Right lobe of liver (tissue), 6 donors: ENCODE results near the gene ESRP2. TPM values are rescaled to one million over a fixed set of nuclear protein-coding genes. Genes with fewer than 3 reads are reported as not detected.

Experiments
- ATAC-seq, 4 donors: fragments of 200-7000 bp; cut with Tn5 transposase; one replicate each; pipeline ENCODE4 v1.9.1; 2020; ENCODE audit warnings: mild to moderate bottlenecking in 4 of 4, moderate library complexity in 4 of 4
- DNase-seq, 3 donors: peaks; one replicate each; pipeline ENCODE4 v3.0.0-alpha.2; 2020
- H3K27ac ChIP-seq, 3 donors: fragments of 200-600 bp; one replicate each; pipeline ENCODE4 v1.8.0; 2022
- H3K27me3 ChIP-seq, 2 donors: fragments of 200-600 bp; one replicate each; pipeline ENCODE4 v1.8.0; 2022
- H3K36me3 ChIP-seq, 4 donors: fragments of 200-600 bp; sonication (generic) in 1 of 4; one replicate each; pipeline versions ENCODE4 v1.5.1 to v1.8.0; 2017 to 2022; ENCODE audit warnings: control low read depth in 1 of 4
- H3K4me1 ChIP-seq, 4 donors: fragments of 200-600 bp; sonication (generic) in 1 of 4; one replicate each; pipeline versions ENCODE4 v1.5.1 to v1.8.0; 2017 to 2022; ENCODE audit warnings: control low read depth in 1 of 4
- H3K4me3 ChIP-seq, 3 donors: fragments of 200-600 bp; one replicate each; pipeline ENCODE4 v1.8.0; 2022
- H3K9me3 ChIP-seq, 4 donors: fragments of 200-600 bp; sonication (generic) in 1 of 4; one replicate each; pipeline versions ENCODE4 v1.5.1 to v1.8.0; 2017 to 2022; ENCODE audit warnings: control low read depth in 1 of 4
- CTCF ChIP-seq, 4 donors: fragments of 200-600 bp in 3 of 4; fragments of 450-650 bp in 1 of 4; IDR thresholded peaks; one replicate each; pipeline versions ENCODE4 v1.5.1 to v1.8.0; 2016 to 2022; ENCODE audit warnings: antibody characterized with exemption in 4 of 4, mild to moderate bottlenecking in 2 of 4
- POLR2A ChIP-seq: fragments of 450-650 bp; IDR thresholded peaks from one replicate; pipeline ENCODE4 v1.6.1; 2017; ENCODE audit warnings: antibody characterized with exemption, mild to moderate bottlenecking
- WGBS: methylation state at CpG from one replicate; pipeline ENCODE4 v1.1.6; 2018; ENCODE audit warnings: low coverage, low lambda C conversion rate; ENCODE audit not compliant: insufficient coverage; ENCODE audit errors: missing lambda C conversion rate; 5-methylcytosine and 5-hydroxymethylcytosine counted together
- intact Hi-C, 2 donors: fragments of 100-400 bp; cut with DNase I; formaldehyde crosslinking; loops; one replicate each; pipeline versions ENCODE4 v1.11.2 to v1.14.1; 2022
- total RNA-seq, 6 experiments: library from RNA; depleted of rRNA in 2 of 6; stranded (reverse); fragments of >200 nt in 2 of 6; fragmentation: NEBNext Ultra II Directional in 3 of 6; extraction: Animal tissue kit (Norgen Biotek cat#: 25700) in 3 of 6; gene quantifications; one replicate each; pipeline versions ENCODE4 v1.1.0 to v1.2.4, GENCODE V29; 2016 to 2023
- donor health status: DM: no; HTN: yes; CAD: no.
- donor health status: DM: no; HTN: no; CAD: no.
- donor health status: DM: no; HTN: no; CAD: no.
- donor health status: DM: no; HTN: yes; CAD: no.
- donor health status: DM: no; HTN: yes; CAD: no.

The ESRP2 gene
- total RNA-seq, 6 experiments from 2014 or later, result 44.8 to 102 (median 57.9) TPM

- peaks cover 0 to 36% (median 20%) of the 10 kb centered on the region in 4 donors for H3K4me1 ChIP-seq
- no peak for TF ChIP-seq CTCF (IDR thresholded peaks at IDR 0.05)
- TF ChIP-seq POLR2A, result peak; percentile 49
- H3K27me3 ChIP-seq, result no peaks in the 10 kb centered on the region
- H3K36me3 ChIP-seq, result peaks cover 0 to 37% (median 17%) of the 10 kb centered on the region in 4 donors
- intact Hi-C loops, result no loop called here
- peak overlapping the region in 1 of 3 donors; percentile 27 for H3K27ac ChIP-seq
- WGBS, result 21% methylated on average over 3 of the region's 3 CpGs
- H3K9me3 ChIP-seq, result no peaks in the 10 kb centered on the region
- DNase-seq (peak in 1 of 3 donors; percentile 24), ATAC-seq (peak; percentile 62 to 65 (median 63))
- no peak overlapping the region for H3K4me3 ChIP-seq
Observed at GRCh38 chr16:68227183-68227793, 8.6 kb downstream of the ESRP2 start.

- no peak for ATAC-seq
- Histone ChIP-seq H3K4me1 (peaks cover 0 to 38% (median 19%) of the 10 kb centered on the region in 4 donors), H3K9me3 (no peaks in the 10 kb centered on the region), H3K27me3 (no peaks in the 10 kb centered on the region), H3K4me3 (no peak overlapping the region), H3K36me3 (peaks cover 0 to 25% (median 12%) of the 10 kb centered on the region in 4 donors), H3K27ac (no peak overlapping the region)
- intact Hi-C loops, result no loop called here
- no peak for DNase-seq
- TF ChIP-seq POLR2A (no peak), CTCF (IDR thresholded peaks at IDR 0.05) (no peak)
- 75% methylated on average over 2 of the region's 4 CpGs for WGBS
Observed at GRCh38 chr16:68226116-68226515, 9.8 kb downstream of the ESRP2 start.

- no peaks in the 10 kb centered on the region for H3K27me3 ChIP-seq
- DNase-seq (no peak), ATAC-seq (no peak)
- H3K9me3 ChIP-seq, result no peaks in the 10 kb centered on the region
- peaks cover 0 to 26% (median 8%) of the 10 kb centered on the region in 4 donors for H3K4me1 ChIP-seq
- 60% methylated on average over 1 of the region's 1 CpG for WGBS
- TF ChIP-seq POLR2A, result no peak
- TF ChIP-seq CTCF (IDR thresholded peaks at IDR 0.05), result no peak
- intact Hi-C loops, result no loop called here
- no peak overlapping the region for H3K4me3 ChIP-seq
- no peak overlapping the region for H3K27ac ChIP-seq
- H3K36me3 ChIP-seq, result no peaks in the 10 kb centered on the region
Observed at GRCh38 chr16:68223072-68223471, 12.9 kb downstream of the ESRP2 start.

- TF ChIP-seq CTCF (IDR thresholded peaks at IDR 0.05), result no peak
- no peak for TF ChIP-seq POLR2A
- 91% methylated on average over 6 of the region's 6 CpGs for WGBS
- ATAC-seq (no peak), DNase-seq (no peak)
- H3K27me3 ChIP-seq, result no peaks in the 10 kb centered on the region
- H3K36me3 ChIP-seq, result peaks cover 0 to 3% (median 0%) of the 10 kb centered on the region in 4 donors
- H3K4me3 ChIP-seq, result no peak overlapping the region
- intact Hi-C loops, result no loop called here
- peaks cover 0 to 2% (median 0%) of the 10 kb centered on the region in 4 donors for H3K9me3 ChIP-seq
- H3K27ac ChIP-seq, result no peak overlapping the region
- peaks cover 0 to 6% (median 0%) of the 10 kb centered on the region in 4 donors for H3K4me1 ChIP-seq
Observed at GRCh38 chr16:68219725-68220351, 16.1 kb downstream of the ESRP2 start.
